Natural killer cell (primary cell): ENCODE results near the gene LCN6. TPM values are rescaled to one million over a fixed set of nuclear protein-coding genes. Genes with fewer than 3 reads are reported as not detected.

ENCODE experiments used
- ATAC-seq, 3 donors: fragments of 150-1000 bp in 2 of 3; fragments of 200-7000 bp in 1 of 3; cut with Tn5 transposase; 1 replicate in 1 of 3; 2 replicates in 2 of 3; pipeline ENCODE4 v1.10.0; 2021; ENCODE audit warnings: mild to moderate bottlenecking in 2 of 3, moderate library complexity in 2 of 3
- DNase-seq, 2 donors: peaks; one replicate each; pipeline versions ENCODE4 v3.0.0 to v3.0.0-alpha.2; 2013 to 2021; ENCODE audit warnings: mixed read lengths in 1 of 2
- H3K27ac ChIP-seq: one replicate; pipeline ENCODE4 v1.5.1; 2013; ENCODE audit warnings: mild to moderate bottlenecking, low read length
- H3K27me3 ChIP-seq: one replicate; pipeline ENCODE4 v1.6.1; 2013; ENCODE audit warnings: low read length; ENCODE audit not compliant: control insufficient read depth, insufficient read depth
- H3K36me3 ChIP-seq: one replicate; pipeline ENCODE4 v1.6.1; 2013; ENCODE audit warnings: low read length; ENCODE audit not compliant: control insufficient read depth, insufficient read depth
- H3K4me1 ChIP-seq: one replicate; pipeline ENCODE4 v1.6.1; 2013; ENCODE audit warnings: low read length; ENCODE audit not compliant: control insufficient read depth, insufficient read depth
- H3K4me3 ChIP-seq: one replicate; pipeline ENCODE4 v1.5.1; 2013; ENCODE audit warnings: low read length
- H3K9me3 ChIP-seq: one replicate; pipeline ENCODE4 v1.6.1; 2013; ENCODE audit warnings: low read length; ENCODE audit not compliant: control insufficient read depth, insufficient read depth
- H3K27ac Mint-ChIP-seq, 2 donors: one replicate each; pipeline ENCODE4 v1.8.0; 2022; ENCODE audit warnings: mild to moderate bottlenecking in 2 of 2, mixed read lengths in 2 of 2, moderate library complexity in 1 of 2
- H3K27me3 Mint-ChIP-seq, 2 donors: one replicate each; pipeline ENCODE4 v1.8.0; 2022; ENCODE audit warnings: low read depth in 2 of 2, mixed read lengths in 2 of 2
- H3K36me3 Mint-ChIP-seq: one replicate; pipeline ENCODE4 v1.8.0; 2022; ENCODE audit warnings: mixed read lengths
- H3K4me1 Mint-ChIP-seq, 2 donors: one replicate each; pipeline ENCODE4 v1.8.0; 2022; ENCODE audit warnings: mixed read lengths in 2 of 2
- H3K4me3 Mint-ChIP-seq: one replicate; pipeline ENCODE4 v1.8.0; 2022; ENCODE audit warnings: mild to moderate bottlenecking, moderate library complexity, mixed read lengths
- H3K9me3 Mint-ChIP-seq, 2 donors: one replicate each; pipeline ENCODE4 v1.8.0; 2022; ENCODE audit warnings: mixed read lengths in 2 of 2
- CTCF ChIP-seq: fragments of 200-600 bp; IDR thresholded peaks from one replicate; pipeline ENCODE4 v1.8.0; 2022; ENCODE audit warnings: antibody characterized with exemption
- WGBS: methylation state at CpG from one replicate; pipeline ENCODE4 v1.1.7; 2013; ENCODE audit warnings: missing lambda C conversion rate; ENCODE audit not compliant: insufficient coverage; 5-methylcytosine and 5-hydroxymethylcytosine counted together
- intact Hi-C: fragments of 100-400 bp; cut with micrococcal nuclease; formaldehyde crosslinking; loops from one replicate; pipeline ENCODE4 v1.14.2; 2022
- total RNA-seq, 4 donors: library from RNA; stranded (reverse); fragments of 120-200 nt in 1 of 4; gene quantifications; one replicate each; pipeline versions ENCODE4 v1.2.3 to v1.2.4, GENCODE V29; 2013 to 2022

The LCN6 gene
- total RNA-seq, 3 donors from 2014 or later (not counting 1 experiment from before 2014, with no cell fraction given): not detected

GRCh38 chr9:136759436-136760325 lies 11.4 kb upstream of the LCN6 start:
- Mint-ChIP-seq H3K27ac (no peak overlapping the region), H3K4me1 (no peaks in the 10 kb centered on the region), H3K4me3 (no peak overlapping the region), H3K9me3 (no peaks in the 10 kb centered on the region), H3K36me3 (no peaks in the 10 kb centered on the region), H3K27me3 (peaks cover 0 to 5% of the 10 kb centered on the region in 2 donors)
- no peaks in the 10 kb centered on the region for H3K27me3 ChIP-seq
- WGBS: 80% methylated on average over 27 of the region's 27 CpGs
- H3K36me3 ChIP-seq: no peaks in the 10 kb centered on the region
- no peak for ATAC-seq
- H3K9me3 ChIP-seq: no peaks in the 10 kb centered on the region
- H3K27ac ChIP-seq: no peak overlapping the region
- peaks cover 20% of the 10 kb centered on the region for H3K4me1 ChIP-seq
- no peak overlapping the region for H3K4me3 ChIP-seq
- TF ChIP-seq CTCF: no peak
- intact Hi-C loops: no loop called here
- no peak for DNase-seq

GRCh38 chr9:136759001-136759400 lies 10.7 kb upstream of the LCN6 start:
- DNase-seq (no peak), ATAC-seq (no peak)
- no peaks in the 10 kb centered on the region for H3K36me3 Mint-ChIP-seq
- WGBS: 58% methylated on average over 9 of the region's 9 CpGs
- H3K4me3 Mint-ChIP-seq: no peak overlapping the region
- H3K4me1 Mint-ChIP-seq: no peaks in the 10 kb centered on the region
- intact Hi-C loops: no loop called here
- Histone ChIP-seq H3K9me3 (no peaks in the 10 kb centered on the region), H3K27ac (no peak overlapping the region), H3K36me3 (no peaks in the 10 kb centered on the region), H3K4me3 (no peak overlapping the region), H3K4me1 (peaks cover 25% of the 10 kb centered on the region), H3K27me3 (no peaks in the 10 kb centered on the region)
- no peak overlapping the region for H3K27ac Mint-ChIP-seq
- H3K27me3 Mint-ChIP-seq: peaks cover 0 to 5% of the 10 kb centered on the region in 2 donors
- TF ChIP-seq CTCF: no peak
- no peaks in the 10 kb centered on the region for H3K9me3 Mint-ChIP-seq

- H3K9me3 ChIP-seq: peaks cover 2% of the 10 kb centered on the region
- DNase-seq (no peak), ATAC-seq (no peak)
- no peak overlapping the region for H3K4me3 ChIP-seq
- peaks cover 25% of the 10 kb centered on the region for H3K4me1 ChIP-seq
- no peaks in the 10 kb centered on the region for H3K36me3 Mint-ChIP-seq
- H3K9me3 Mint-ChIP-seq: peaks cover 0 to under 1% of the 10 kb centered on the region in 2 donors
- H3K27me3 ChIP-seq: no peaks in the 10 kb centered on the region
- H3K36me3 ChIP-seq: no peaks in the 10 kb centered on the region
- no peak overlapping the region for H3K27ac Mint-ChIP-seq
- peak overlapping the region; percentile 22 for H3K27ac ChIP-seq
- H3K4me3 Mint-ChIP-seq: no peak overlapping the region
- 88% methylated on average over 20 of the region's 20 CpGs for WGBS
- peaks cover 2 to 5% of the 10 kb centered on the region in 2 donors for H3K27me3 Mint-ChIP-seq
- no peak for TF ChIP-seq CTCF
- intact Hi-C loops: no loop called here
- no peaks in the 10 kb centered on the region for H3K4me1 Mint-ChIP-seq
Measured at GRCh38 chr9:136757751-136758140, 9.4 kb upstream of the LCN6 start.
